ENCODE measurements around the gene LMO4. TPM values are rescaled to one million over a fixed set of nuclear protein-coding genes. Genes with fewer than 3 reads are reported as not detected.

LMO4 gene
- total RNA-seq, 3 donors from 2014 or later: 34.4 to 67.5 (median 39.3) TPM

GRCh38 chr1:87394513-87394912, 65.8 kb downstream of the LMO4 start:
- H3K36me3 ChIP-seq: no peaks in the 10 kb centered on the region
- no peaks in the 10 kb centered on the region for H3K9me3 ChIP-seq
- H3K4me3 ChIP-seq: no peak overlapping the region
- H3K4me1 ChIP-seq: no peaks in the 10 kb centered on the region
- intact Hi-C loops (cut with DNase I; ENCODE audit: low total_unique reads): no loop called here
- DNase-seq (ENCODE audit: low spot score in 2 of 2): no peak
- H3K27ac ChIP-seq: no peak overlapping the region
- TF ChIP-seq POLR2A (IDR thresholded peaks at IDR 0.05) (no peak), CTCF (IDR thresholded peaks at IDR 0.05) (no peak), POLR2AphosphoS5 (IDR thresholded peaks at IDR 0.05) (no peak)
- H3K27me3 ChIP-seq: no peaks in the 10 kb centered on the region

GRCh38 chr1:87394982-87395381, 66.3 kb downstream of the LMO4 start:
- Histone ChIP-seq H3K27me3 (no peaks in the 10 kb centered on the region), H3K9me3 (no peaks in the 10 kb centered on the region), H3K36me3 (no peaks in the 10 kb centered on the region), H3K27ac (no peak overlapping the region), H3K4me3 (no peak overlapping the region), H3K4me1 (no peaks in the 10 kb centered on the region)
- TF ChIP-seq POLR2A (IDR thresholded peaks at IDR 0.05) (no peak), CTCF (IDR thresholded peaks at IDR 0.05) (no peak), POLR2AphosphoS5 (IDR thresholded peaks at IDR 0.05) (no peak)
- no peak for DNase-seq (ENCODE audit: low spot score in 2 of 2)
- intact Hi-C loops (cut with DNase I; ENCODE audit: low total_unique reads): no loop called here
